Measurements from ENCODE around the gene SLC25A4.

The SLC25A4 gene

DNA sequence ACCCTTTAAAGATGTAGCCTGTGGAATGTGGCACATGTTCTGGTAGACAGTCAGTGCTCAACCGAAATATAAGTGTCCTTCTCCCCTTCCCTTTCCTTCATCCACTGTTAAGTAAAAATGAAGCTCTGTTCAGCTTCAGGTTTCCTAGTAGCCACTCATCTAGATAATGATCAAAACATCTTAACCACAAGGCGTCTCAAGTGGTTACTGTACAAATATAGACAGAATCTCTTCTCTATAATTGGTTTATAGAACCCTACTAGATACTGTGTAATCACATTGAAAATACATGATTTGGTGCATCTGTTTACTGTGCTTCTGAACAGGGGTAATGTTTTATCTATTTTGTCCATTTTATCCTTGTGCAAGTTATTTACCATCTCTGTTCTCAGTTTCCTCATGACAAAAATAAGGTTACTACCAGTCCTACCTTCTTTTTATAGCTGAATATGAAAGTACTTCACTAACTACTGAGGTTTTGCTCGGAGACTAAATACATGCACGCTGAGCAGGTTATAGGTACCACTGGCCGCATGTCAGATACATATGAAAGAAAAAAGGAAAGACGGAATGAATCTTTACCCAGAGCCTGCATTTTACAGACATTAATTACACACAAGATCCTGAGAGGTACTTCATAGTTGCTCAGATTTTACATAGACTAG, 20.3 kb upstream of the SLC25A4 start:
- no peak for DNase-seq

DNA sequence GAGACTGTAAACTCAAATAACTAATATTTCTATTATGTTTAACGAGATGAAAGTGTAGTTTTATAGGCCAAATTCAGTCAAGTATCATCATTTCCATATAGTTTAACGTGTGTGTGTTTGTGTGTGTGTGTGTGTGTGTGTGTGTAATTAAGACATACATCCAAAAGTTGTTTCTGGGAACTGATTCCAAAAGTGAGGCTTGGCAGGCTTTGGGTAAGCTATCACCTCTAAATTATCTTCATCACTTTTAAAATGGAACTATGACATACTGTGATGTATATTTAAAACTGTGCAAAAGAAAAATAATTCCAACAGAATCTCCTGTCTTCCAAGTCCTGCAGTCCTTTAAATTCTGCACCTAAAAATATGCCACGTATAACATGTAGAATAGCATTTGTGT, 19.1 kb upstream of the SLC25A4 start:
- no peak for DNase-seq

DNA sequence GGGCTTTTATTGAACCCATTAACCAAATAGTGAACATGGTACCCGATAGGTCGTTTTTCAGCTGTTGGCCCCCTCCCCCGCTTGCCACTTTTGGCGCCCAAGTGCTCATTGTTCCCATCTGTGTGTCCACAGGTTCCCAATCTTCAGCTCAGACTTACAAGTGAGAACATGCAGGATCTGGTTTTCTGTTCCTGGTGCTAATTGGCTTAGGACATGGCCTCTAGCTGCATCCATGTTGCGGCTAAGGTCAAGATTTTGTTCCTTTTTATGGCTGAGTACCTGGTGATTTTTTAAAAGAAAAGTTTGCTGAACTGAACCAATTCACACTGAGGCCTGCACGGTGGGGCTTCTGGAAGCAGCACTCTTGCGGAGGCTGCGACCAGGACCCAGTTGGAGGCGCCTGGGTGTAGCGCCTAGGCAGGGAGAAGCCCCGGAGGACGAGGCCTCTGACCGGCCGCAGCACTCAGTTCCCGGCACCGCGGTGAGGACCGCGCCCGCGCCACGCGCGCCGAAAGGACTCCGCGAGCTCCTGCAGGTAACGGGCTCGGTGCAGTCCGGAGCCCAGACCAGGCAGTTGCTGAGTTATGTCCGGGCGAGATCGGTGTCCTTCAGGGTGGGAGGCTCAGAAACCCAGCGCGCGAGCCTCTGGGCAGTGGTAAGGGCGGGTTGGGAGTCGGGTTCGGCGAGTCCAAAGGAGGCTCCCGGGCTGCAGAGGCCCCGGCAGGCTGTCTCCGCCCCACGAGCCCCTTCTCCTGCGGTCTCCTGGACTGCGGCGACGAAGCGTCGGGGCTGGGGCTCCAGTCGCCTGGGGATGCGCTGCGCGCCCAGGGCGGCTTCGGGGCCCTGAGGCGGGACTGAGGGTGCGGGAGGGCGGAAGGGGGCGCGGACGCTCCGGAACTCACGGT, 15.8 kb upstream of the SLC25A4 start:
- no peak for DNase-seq

DNA sequence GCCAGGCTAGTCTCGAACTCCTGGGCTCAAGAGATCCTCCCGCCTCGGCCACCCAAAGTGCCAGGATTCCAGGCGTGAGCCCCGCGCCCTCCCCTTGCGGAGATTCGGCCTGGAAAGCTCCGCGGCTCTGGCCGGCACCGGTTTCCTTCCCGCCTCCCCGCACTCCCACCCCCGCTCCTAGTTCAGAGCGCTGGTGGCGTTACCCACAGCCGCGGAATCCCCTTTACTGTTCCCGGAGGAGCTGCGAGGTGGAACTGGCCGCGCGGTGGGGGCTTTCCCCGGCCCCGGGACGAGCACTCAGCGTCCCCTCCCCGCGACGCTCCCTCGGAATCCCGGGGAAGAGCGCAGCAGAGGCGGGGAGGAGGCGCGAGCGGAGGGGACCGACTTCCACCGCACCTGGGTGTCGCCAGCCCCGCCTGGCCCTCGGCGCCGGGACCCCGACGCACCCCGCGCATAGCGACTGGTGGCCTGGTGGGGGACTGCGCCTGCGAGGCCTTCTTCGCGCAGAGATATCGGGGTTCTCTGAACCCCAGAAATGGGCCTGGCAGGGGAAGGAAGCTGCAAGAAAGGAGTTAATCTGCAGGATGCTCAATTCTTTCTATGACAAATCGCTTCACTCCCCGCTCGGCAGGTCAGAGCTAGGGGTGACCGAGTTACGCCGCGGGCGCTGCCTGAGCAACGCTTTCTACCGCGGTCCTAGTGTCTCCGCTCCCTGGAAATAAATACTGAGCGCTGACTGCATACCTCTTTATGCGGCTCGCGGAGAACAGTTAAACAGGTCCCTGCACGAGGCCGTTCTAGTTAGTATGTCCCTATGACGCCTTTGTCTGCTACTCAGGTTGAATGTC, 14.6 kb upstream of the SLC25A4 start:
- no peak for DNase-seq

DNA sequence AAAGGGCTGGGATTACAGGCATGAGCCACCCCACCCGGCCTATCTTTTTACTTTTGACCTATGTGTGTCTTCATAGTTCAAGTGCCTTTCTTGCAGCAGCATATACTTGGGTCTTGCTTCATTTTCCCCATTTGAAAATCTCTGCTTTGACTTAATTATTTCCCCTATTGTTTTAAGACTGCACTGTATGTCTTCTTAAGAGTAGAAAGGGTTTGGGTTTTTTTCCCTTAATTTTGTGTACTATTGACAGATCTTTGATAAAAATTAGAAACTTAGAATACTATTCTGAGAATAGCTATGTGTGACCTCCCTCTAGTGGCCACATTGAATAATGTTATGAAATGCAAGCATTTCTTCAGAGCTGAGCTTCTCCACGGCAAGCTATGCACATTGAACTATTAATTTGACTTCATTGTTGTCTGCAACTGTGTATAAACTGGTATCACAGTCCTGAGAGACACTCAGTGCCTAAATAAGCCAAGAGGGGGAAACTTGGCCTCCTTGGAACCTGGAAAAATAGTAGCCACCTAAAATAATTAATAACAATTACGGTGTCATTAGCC, 8.7 kb upstream of the SLC25A4 start:
- no peak for DNase-seq

DNA sequence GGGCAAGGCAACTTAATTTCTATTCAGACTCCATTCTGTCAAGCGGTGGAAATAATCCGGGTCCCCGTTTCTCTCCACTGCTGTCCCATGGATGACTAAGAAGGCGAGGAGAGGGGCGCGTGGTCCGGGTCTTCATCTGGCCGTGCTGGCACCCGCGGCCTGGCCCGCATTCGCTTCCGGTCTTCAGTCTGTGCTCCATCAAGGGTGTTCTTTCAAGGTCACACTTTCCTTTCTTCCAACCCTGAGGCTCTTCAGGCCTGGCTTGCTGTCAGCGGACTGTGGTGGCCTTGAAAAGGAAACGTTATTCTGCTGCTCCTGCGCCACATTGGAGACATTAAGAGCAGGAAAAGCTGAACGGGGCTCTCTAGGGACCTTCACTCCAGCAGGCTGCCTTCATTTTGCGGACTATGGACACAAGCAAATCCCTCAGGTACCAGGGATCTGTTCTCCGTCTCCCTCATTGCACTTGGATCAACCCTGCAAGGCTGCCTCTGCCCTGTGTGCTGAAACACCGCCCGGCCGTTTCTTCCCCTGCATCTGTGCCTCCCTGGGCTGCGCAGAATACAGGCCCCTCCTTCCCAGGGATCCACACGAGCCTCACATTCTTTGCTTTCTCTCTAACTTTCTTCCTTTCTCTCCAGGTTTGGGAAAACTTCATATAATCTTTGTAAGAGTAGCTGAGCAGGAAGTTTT, 5.7 kb upstream of the SLC25A4 start:
- no peak for DNase-seq

DNA sequence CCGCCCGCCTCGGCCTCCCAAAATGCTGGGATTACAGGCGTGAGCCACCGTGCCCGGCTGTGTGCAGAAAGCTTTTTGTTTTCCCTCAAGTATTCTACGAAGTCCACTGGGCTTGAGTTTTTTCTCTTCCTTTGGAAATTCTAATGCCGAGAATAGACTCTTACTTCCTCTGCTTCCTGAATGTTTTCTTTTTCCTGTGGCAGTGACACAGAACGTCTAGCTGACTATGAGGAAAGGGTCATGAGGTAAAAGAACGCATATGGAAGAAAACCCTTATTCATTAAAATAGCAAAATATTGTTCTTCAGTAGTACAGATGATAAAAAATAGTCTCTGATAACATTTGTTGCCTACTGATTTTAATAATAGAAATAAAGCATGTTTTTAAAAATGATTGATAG, 4.9 kb upstream of the SLC25A4 start:
- DNase-seq, result no peak

DNA sequence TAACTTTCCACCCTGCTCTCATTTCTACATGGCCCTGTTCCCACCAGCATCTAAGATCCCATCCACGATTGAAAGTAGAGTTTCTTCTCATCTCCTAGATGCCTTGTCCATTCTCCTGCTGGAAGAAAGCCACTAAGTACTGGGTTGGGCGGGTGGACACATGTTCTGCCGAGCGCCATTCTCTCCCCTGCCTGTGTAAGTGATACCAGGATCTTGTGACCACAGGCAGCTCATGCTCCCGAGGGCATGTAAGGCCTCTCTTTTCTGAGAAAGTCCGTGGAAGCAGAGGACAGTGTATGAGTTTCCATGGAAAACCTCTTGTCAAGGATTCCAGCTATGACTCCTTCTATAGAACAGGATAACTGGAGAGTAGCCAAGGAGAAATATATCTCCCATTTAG, 3.3 kb upstream of the SLC25A4 start:
- no peak for DNase-seq

DNA sequence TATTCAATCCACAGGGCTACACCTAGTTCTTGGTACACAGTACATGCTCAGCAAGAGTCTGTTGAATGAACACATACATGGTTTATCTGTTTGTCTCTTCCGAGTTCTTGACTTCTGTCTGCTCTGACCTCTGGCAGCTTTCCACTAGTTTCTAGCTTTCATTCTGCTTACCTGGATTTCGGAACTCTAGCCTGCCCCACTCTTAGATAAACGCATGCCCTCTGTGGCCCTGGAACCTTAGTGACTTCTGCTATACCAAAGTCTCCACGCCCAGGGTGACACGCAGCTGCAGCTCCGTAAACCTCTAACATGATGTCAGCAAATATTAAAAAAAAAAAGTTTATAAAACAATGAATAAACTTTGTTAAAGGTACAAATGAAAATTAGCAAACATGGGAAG, 1.3 kb upstream of the SLC25A4 start:
- no peak for DNase-seq

DNA sequence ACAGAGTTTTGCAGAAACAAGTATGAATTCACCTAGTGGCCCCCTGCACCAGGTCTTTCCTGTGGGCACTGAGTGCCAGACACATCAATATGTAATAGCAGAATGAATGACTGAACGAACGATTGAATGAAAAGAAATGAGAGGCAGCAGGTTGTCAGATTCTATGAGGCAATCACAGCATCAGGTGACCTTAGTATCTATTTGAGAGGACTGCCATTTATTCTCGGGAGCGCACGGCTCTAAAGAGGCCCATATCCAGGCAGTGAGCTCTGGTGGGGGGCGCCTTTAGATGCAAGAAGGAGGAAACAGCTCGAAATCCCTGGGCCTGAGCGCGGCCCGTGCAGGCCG, 528 bp upstream of the SLC25A4 start:
- no peak for DNase-seq

DNA sequence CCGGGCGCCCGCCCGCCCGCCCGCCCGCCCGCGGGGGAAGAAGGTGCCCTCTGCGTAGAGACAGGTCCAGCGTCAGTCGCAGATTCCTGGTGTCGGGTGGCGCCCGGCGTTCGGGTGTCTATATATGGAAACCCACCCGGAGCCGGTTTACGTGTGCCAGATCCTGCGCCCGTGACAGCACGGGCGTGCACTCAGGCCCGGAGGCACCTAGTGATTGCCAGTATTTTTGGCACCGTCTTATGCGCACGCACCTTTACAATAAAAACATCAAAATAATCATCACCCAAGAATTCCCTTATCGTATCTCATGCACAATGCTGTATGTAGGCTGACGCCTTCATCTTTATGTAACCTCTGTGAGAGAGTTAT, 519 bp downstream of the SLC25A4 start:
- DNase-seq, result no peak

DNA sequence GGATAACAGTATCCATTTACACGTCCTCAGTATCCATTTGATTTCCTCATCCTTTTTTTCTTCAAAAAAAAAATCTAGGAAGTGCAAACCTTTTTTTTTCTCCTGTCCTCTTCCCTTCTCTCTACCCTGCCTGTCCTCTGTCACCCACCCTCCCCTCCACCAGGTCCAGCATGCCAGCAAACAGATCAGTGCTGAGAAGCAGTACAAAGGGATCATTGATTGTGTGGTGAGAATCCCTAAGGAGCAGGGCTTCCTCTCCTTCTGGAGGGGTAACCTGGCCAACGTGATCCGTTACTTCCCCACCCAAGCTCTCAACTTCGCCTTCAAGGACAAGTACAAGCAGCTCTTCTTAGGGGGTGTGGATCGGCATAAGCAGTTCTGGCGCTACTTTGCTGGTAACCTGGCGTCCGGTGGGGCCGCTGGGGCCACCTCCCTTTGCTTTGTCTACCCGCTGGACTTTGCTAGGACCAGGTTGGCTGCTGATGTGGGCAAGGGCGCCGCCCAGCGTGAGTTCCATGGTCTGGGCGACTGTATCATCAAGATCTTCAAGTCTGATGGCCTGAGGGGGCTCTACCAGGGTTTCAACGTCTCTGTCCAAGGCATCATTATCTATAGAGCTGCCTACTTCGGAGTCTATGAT, 1.7 kb downstream of the SLC25A4 start:
- no peak for DNase-seq

DNA sequence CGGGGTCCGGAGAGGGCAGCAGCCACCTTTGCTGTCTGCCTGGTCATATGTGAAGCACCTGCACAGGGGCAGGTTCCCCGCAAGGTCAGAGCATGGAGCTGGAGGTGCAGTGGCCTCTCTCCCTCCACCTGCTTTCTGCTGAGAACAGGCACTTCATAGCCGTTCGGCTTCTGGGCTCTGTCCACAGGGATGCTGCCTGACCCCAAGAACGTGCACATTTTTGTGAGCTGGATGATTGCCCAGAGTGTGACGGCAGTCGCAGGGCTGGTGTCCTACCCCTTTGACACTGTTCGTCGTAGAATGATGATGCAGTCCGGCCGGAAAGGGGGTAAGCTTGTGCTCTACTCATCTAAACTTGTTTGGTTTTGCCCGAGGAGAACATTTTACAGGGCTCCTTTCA, 2.5 kb downstream of the SLC25A4 start:
- DNase-seq, result no peak

DNA sequence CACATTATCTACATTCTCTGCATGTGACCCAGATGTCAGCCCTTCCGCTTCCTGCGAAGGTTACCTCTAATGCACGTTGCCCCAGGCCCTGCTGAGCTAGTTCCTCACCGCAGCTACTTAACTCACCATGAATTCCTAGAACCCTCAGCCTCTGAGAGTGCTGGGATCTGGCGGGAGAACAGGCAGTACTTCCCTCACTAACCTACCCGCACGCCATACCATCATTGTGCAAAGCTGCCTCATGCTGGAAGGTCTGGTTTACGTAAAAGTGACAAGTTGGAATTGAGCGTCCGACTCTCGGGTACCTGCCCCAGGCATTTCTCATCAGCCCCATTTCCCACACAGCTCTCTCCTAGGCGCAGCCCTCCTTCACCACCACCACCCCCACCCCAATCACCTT, 6.3 kb downstream of the SLC25A4 start:
- no peak for DNase-seq

DNA sequence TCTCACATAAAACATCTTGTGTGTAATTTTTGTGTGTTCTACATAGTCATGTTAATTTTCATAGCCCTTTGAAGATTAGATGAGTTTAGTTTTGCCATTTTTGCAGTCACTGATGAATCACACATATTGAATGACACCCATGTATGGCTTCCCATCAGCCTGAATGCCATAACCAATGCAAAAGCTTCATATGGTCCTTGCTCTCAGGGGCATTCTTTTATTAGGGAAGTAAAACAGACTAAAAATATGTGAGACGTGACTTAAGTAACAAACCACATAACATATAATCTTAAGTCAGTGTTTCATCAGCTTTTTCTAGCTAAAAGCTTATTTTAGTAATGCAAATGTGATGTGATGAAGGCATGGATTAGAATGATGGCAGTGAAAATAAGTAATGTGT, 8.2 kb downstream of the SLC25A4 start:
- DNase-seq, result no peak

DNA sequence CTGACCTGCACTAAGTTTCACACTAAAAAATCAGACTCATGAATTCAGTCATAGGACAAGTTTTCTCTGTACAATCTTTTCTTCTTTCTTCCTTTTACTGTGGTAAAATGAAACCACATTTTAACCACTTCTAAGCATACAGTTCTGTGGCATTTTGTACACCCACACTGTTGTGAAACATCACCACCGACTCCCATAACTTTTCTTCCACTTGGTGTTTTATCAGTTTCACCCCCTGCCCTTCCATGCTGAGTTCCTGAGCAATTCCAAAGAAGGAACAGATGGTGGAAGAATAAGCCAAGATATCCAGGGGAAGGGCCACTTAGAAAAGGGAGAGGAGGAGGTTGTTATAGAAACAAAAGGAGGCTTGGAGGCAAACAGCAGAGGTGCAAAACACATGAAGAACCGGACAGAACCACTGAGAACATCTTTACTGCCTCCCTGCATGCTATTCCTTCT, 22.6 kb downstream of the SLC25A4 start:
- DNase-seq, result no peak

DNA sequence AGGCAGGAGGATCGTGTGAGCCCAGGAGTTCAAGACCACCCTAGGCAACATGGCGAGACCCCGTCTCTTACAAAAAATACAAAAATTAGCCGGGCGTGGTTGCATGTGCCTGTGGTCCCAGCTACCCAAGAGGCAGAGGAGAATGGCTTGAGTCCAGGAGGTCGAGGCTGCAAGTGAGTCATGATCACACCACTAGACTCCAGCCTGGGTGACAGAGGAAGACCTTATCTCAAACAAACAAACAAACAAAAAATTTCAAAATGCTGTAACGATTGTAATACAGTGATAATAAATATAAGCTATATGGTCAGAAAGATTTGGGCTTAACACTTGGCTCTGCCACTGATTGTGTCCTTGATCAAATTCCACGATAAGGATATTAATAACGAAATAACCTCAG, 24.2 kb downstream of the SLC25A4 start:
- no peak for DNase-seq

DNA sequence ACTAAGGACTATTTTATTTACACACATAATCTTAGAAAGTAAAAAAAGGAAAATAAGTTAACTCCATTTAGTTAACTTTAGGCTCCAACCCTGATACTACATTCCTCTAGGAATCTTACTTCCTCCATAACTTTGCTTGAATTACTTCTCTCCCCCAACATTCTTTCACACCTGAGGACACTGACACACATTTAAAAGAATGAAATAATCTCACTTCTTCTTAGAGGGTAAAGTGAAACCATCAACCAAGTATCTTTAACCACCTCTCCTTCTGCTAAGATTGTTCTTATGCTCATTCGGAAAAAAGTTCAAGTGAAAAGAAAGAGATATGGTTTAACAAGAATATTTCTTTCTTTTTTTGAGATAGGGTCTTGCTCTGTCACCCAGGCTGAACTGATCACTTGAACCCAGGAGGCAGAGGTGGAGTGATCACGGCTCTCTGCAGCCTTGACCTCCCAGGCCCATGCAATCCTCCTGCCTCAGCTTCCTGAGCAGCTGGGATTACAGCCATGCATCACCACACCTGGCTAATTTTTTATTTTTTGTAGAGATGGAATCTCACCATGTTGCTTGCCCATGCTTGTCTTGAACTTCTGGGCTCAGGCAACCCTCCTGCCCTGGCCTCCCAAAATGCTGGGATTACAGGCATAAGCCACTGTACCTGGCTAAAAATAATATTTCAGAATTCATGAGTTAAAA, 28.5 kb downstream of the SLC25A4 start:
- DNase-seq, result no peak

DNA sequence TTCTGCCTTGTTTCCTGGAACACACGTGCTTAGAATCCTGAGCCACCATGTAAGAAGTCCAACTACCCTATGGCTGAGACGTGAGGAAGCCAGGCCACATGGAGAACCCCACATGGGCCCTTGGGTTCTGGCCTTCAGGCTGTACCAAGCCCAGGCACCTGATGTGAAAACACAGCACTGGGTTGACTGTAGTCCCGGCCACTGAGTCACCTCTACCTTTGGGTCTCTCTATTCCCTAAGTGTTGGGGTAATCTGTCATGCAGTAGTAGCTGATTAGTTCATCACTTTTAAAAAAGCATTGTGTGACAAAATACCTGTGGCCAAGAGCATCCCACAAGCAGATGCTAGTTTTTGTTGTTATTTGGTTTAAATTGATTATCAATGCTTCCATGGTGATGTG, 36.4 kb downstream of the SLC25A4 start:
- no peak for DNase-seq

DNA sequence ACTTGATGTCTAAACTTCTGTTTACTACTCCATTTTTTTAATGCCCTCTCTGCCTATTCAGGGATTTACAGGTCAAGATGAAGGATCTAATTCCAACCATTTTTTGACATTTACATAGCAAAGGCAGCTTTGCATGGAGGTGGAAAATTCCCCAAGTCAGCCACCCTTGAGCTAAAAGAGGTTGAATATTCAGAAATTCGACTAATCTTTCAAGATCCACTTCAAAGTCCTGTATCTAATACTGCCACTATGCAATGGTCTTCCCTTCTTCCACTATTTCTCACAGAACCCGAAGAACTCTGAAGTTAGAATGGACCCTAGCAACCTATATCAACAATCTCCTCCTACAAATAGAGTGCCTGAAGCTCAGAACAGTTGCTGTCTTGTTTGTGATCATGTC, 39.2 kb downstream of the SLC25A4 start:
- DNase-seq, result no peak

DNA sequence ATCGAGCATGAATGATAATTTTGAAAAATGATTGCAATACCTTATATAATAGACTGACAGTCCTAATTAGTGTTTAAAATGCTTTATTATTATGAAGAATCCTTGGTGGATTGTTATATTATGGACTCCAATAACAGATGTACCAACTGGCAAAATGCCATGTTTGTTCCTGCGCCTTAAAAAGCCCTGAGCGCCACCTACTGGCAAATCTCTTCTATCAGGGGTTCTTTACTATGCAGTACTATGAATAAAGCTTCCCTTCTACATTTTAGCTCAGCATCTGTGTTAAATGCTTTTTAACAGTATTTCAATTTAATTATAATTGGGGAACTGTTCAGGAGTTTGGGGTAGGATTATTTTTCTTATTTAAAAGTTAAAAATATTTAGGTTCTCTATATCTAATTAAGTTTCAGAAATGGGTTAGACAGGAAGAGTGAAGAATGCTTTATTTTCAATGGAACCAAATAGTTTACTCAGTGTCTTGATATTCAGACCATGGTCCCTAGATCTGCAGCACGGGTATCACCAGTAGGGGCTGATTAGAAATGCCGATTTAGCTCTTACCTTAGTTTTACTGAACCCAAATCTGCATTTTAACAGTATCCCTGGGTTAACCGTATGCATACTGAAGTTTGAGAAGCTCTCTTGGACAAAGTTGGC, 40.7 kb downstream of the SLC25A4 start:
- DNase-seq, result peak; percentile 20

All from SHP77 treated with DMSO at 0.1 percent for 48 hours (cell line).